ENCODE results near the gene SLC10A6. TPM values are rescaled to one million over a fixed set of nuclear protein-coding genes. Genes with fewer than 3 reads are reported as not detected.

SLC10A6 gene
- total and polyA plus RNA-seq, 2 donors (not counting 3 experiments of a cell fraction or from before 2014, with no cell fraction given), result 0.04 TPM; not detected in 1

DNA sequence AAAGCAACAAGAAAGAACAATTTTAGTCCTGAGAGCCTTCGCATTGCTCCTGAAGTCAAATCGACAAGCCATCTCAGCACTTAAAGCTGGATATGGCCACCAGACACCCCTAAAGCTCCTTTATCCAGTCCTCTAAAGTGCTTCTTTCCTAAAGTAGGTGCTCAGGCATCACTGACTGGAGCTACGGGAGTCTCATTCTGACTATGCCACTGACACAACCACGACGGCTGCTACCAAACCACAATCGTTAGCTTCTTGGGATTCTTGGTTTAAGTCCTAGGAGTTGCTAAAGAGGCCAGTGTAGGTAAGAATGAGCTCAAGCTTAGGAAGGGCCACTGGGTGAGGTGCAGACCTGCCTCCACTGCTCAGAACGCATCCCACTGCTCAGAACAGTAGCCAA, 1.0 kb downstream of the SLC10A6 start:
- no peak overlapping the region for H2AFZ ChIP-seq (ENCODE audit: low read depth, low read length)
- H4K20me1 ChIP-seq (replicated peaks; ENCODE audit: control insufficient read depth, extremely low read depth, insufficient read depth, low read length), result no peaks in the 10 kb centered on the region
- no peak overlapping the region for H3K9ac ChIP-seq (replicated peaks; ENCODE audit: extremely low read depth, insufficient read depth, low read length)
- ChIA-PET CTCF (no interaction called here), POLR2A (no interaction called here)
- no peak overlapping the region for H3K4me2 ChIP-seq (ENCODE audit: insufficient read depth, low read length)
- no peak for TF ChIP-seq POLR2AphosphoS5 (IDR thresholded peaks at IDR 0.05; ENCODE audit: insufficient read depth, low read depth, low read length)
- TF ChIP-seq FOS (IDR thresholded peaks at IDR 0.05; ENCODE audit: borderline replicate concordance, insufficient read depth, low read length), result no peak
- TF ChIP-seq, protein P1, sequence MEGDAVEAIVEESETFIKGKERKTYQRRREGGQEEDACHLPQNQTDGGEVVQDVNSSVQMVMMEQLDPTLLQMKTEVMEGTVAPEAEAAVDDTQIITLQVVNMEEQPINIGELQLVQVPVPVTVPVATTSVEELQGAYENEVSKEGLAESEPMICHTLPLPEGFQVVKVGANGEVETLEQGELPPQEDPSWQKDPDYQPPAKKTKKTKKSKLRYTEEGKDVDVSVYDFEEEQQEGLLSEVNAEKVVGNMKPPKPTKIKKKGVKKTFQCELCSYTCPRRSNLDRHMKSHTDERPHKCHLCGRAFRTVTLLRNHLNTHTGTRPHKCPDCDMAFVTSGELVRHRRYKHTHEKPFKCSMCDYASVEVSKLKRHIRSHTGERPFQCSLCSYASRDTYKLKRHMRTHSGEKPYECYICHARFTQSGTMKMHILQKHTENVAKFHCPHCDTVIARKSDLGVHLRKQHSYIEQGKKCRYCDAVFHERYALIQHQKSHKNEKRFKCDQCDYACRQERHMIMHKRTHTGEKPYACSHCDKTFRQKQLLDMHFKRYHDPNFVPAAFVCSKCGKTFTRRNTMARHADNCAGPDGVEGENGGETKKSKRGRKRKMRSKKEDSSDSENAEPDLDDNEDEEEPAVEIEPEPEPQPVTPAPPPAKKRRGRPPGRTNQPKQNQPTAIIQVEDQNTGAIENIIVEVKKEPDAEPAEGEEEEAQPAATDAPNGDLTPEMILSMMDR (IDR thresholded peaks at IDR 0.05; ENCODE audit: extremely low read depth in 1 of 2, insufficient read depth in 1 of 2, low read depth in 1 of 2, low read length in 2 of 2), result no peak
- no peak for TF ChIP-seq MAX (IDR thresholded peaks at IDR 0.05; ENCODE audit: insufficient read depth, insufficient read length)
- TF ChIP-seq MYC (IDR thresholded peaks at IDR 0.05; ENCODE audit: low read depth, low read length), result no peak
- TF ChIP-seq POLR2A (IDR thresholded peaks at IDR 0.05; ENCODE audit: low read depth, low read length), result no peak
- no peak for TF ChIP-seq EZH2 (IDR thresholded peaks at IDR 0.05; ENCODE audit: borderline replicate concordance, low read depth, low read length, severe bottlenecking)
- TF ChIP-seq GATA2 (IDR thresholded peaks at IDR 0.05; ENCODE audit: insufficient read depth, insufficient read length, low read depth, low read length), result no peak
- no peak for TF ChIP-seq JUN (IDR thresholded peaks at IDR 0.05; ENCODE audit: borderline replicate concordance, insufficient read depth, insufficient read length, low read depth)
- no peak for FAIRE-seq
- no TSS peak for BruUV-seq (replicated peaks)
- no peaks in the 10 kb centered on the region for H3K9me1 ChIP-seq (replicated peaks; ENCODE audit: control insufficient read depth, extremely low read depth, insufficient read depth, low read length)
- H3K4me1 ChIP-seq (ENCODE audit: control insufficient read depth, extremely low read depth, insufficient read depth, low read length), result peaks cover 14% of the 10 kb centered on the region
- intact Hi-C loops (cut with micrococcal nuclease) (no loop called here), dilution Hi-C loops (cut with MboI; ENCODE audit: extremely low pct_ligation_motif_present, low sequenced_read_pairs) (no loop called here)
- H3K27ac ChIP-seq (ENCODE audit: insufficient read depth, low read depth, low read length), result no peak overlapping the region
- H3K4me3 ChIP-seq (replicated peaks in 1 of 3; ENCODE audit: insufficient read depth in 1 of 3, low read depth in 1 of 3, low read length in 3 of 3), result no peak overlapping the region
- peaks cover 0 to 2% of the 10 kb centered on the region in 2 experiments for H3K27me3 ChIP-seq (ENCODE audit: control insufficient read depth in 2 of 2, insufficient read depth in 2 of 2, low read length in 2 of 2)
- no peak for DNase-seq (ENCODE audit: low read depth, low spot score)
- H3K79me2 ChIP-seq (ENCODE audit: control insufficient read depth, insufficient read depth, low read length), result no peaks in the 10 kb centered on the region
- H3K36me3 ChIP-seq (ENCODE audit: control insufficient read depth in 2 of 2, extremely low read depth in 1 of 2, insufficient read depth in 2 of 2, low read length in 2 of 2), result no peaks in the 10 kb centered on the region
- H3K9me3 ChIP-seq (replicated peaks; ENCODE audit: control insufficient read depth, insufficient read depth, low read length), result no peaks in the 10 kb centered on the region

Data from endothelial cell of umbilical vein (primary cell).